ENCODE data around the gene FBXO10. TPM values are rescaled to one million over a fixed set of nuclear protein-coding genes. Genes with fewer than 3 reads are reported as not detected.

FBXO10 gene
- total and polyA plus RNA-seq, 2 of the 8 experiments (the other 6 are each of a cell fraction or from before 2014, with no cell fraction given), result 13.1 to 13.9 TPM

DNA sequence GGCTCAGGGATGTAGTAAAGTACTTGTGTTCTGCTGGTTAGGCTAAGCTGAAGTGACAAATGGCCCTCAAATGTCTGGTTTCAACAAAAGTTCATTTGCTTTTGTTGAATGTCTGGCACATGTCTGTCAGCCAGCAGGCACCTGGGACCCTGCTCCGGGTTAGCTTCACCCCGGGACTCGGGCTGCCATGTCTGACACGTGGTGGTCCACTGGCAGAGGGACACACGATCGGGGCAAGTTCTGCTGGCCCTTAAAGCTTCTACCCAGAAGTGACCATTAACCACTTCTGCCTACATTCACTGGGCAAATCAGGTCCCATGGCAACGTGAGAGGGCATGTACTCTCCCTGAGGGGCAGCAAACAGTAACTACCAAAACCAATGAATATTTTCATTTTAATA is 66.6 kb downstream of the FBXO10 start:
- FAIRE-seq (no peak), DNase-seq (ENCODE audit: low read depth in 1 of 2, low spot score in 2 of 2) (no peak)
- POLR2A ChIA-PET (ENCODE audit: partially characterized antibody), result interaction anchor here (0.6 to 2.7 kb wide), 9 partner anchors 8 to 61 kb away, joined by 3 to 12 read pairs (median 8); partner anchors contain the start of genes POLR1E and ZBTB5

More for the DNA sequence above, 66.6 kb downstream of the FBXO10 start:
- Histone ChIP-seq H3K27me3 (replicated peaks in 1 of 4; ENCODE audit: control insufficient read depth in 3 of 4, extremely low read depth in 1 of 4, insufficient read depth in 3 of 4, low read length in 3 of 4) (no peaks in the 10 kb centered on the region), H2AK5ac (ENCODE audit: low read depth, low read length) (no peak overlapping the region), H3K14ac (ENCODE audit: insufficient read length) (no peak overlapping the region), H3K23ac (ENCODE audit: insufficient read length) (no peak overlapping the region), H3K9ac (replicated peaks in 1 of 4; ENCODE audit: extremely low read depth in 1 of 4, low read depth in 3 of 4, low read length in 3 of 4) (no peak overlapping the region), H3K56ac (replicated peaks; ENCODE audit: insufficient read length, low read depth, low read length) (no peak overlapping the region), H2BK15ac (ENCODE audit: low read length) (no peak overlapping the region), H3K79me2 (ENCODE audit: control insufficient read depth in 1 of 2, insufficient read depth in 2 of 2, low read length in 2 of 2) (no peaks in the 10 kb centered on the region), H3K79me1 (ENCODE audit: low read depth, low read length) (no peaks in the 10 kb centered on the region; the same call in 1 of the 2 replicates), H3K23me2 (ENCODE audit: low read depth, low read length) (no peaks in the 10 kb centered on the region), H3K9me3 (ENCODE audit: insufficient read depth in 2 of 2, low read depth in 1 of 2, low read length in 1 of 2) (no peaks in the 10 kb centered on the region), H4K5ac (ENCODE audit: insufficient read length, low read depth, low read length) (no peak overlapping the region), H2BK12ac (ENCODE audit: low read depth, low read length) (no peak overlapping the region), H3K4ac (replicated peaks; ENCODE audit: insufficient read length, low read depth, low read length) (no peak overlapping the region), H2BK120ac (replicated peaks; ENCODE audit: low read depth, low read length) (no peak overlapping the region), H4K20me1 (replicated peaks in 1 of 2; ENCODE audit: control insufficient read depth in 1 of 2, insufficient read depth in 2 of 2, low read length in 2 of 2) (peaks cover 2 to 10% of the 10 kb centered on the region in 2 experiments), H3K4me1 (replicated peaks in 1 of 4; ENCODE audit: control insufficient read depth in 3 of 4, insufficient read depth in 4 of 4, low read length in 3 of 4) (no peaks in the 10 kb centered on the region; a peak in 2 of 7 replicates), H4K8ac (ENCODE audit: extremely low read depth, insufficient read depth, low read length) (no peak overlapping the region), H3K36me3 (ENCODE audit: control insufficient read depth in 2 of 4, insufficient read depth in 4 of 4, low read length in 3 of 4) (peaks cover 2 to 15% (median 7%) of the 10 kb centered on the region in 4 experiments; a peak in 5 of 8 replicates), H3K27ac (ENCODE audit: low read depth, low read length) (no peak overlapping the region), H4K91ac (replicated peaks; ENCODE audit: insufficient read length, low read length) (no peak overlapping the region), H2BK5ac (ENCODE audit: low read depth, low read length) (no peak overlapping the region), H3K18ac (ENCODE audit: extremely low read depth, low read length) (no peak overlapping the region), H2BK20ac (ENCODE audit: low read length) (no peak overlapping the region), H3K4me2 (ENCODE audit: insufficient read depth in 1 of 2, low read depth in 2 of 2, low read length in 2 of 2) (no peak overlapping the region), H2AFZ (ENCODE audit: low read length) (no peak overlapping the region), H3K4me3 (ENCODE audit: extremely low read depth in 1 of 4, insufficient read depth in 2 of 4, low read depth in 3 of 4, low read length in 4 of 4) (no peak overlapping the region)
- TF ChIP-seq YY1 (IDR thresholded peaks at IDR 0.05; ENCODE audit: low read depth, low read length) (no peak), KDM1A (IDR thresholded peaks at IDR 0.05; ENCODE audit: borderline replicate concordance, low read length) (no peak), NRF1 (IDR thresholded peaks at IDR 0.05; ENCODE audit: low read depth, low read length) (no peak), NANOG (IDR thresholded peaks at IDR 0.05; ENCODE audit: insufficient read depth, low read depth, low read length, poor library complexity, severe bottlenecking) (no peak), ASH2L (IDR thresholded peaks at IDR 0.05; ENCODE audit: low read length) (no peak), EZH2 (IDR thresholded peaks at IDR 0.05; ENCODE audit: low read depth, low read length, severe bottlenecking) (no peak), GABPA (IDR thresholded peaks at IDR 0.05; ENCODE audit: borderline replicate concordance, insufficient read depth, low read length) (no peak), TCF12 (IDR thresholded peaks at IDR 0.05; ENCODE audit: low read depth, low read length) (no peak), SIN3A (conservative IDR thresholded peaks at IDR 0.05 in 1 of 2, IDR thresholded peaks at IDR 0.05 in 1 of 2; ENCODE audit: low read depth in 1 of 2, low read length in 2 of 2) (no peak), SAP30 (IDR thresholded peaks at IDR 0.05; ENCODE audit: insufficient read depth, insufficient replicate concordance, low read length) (no peak), JUND (IDR thresholded peaks at IDR 0.05; ENCODE audit: low read length) (no peak)
- WGBS, 2 experiments (ENCODE audit: extremely low coverage in 1 of 2, insufficient coverage in 1 of 2, insufficient read length in 1 of 2, insufficient replicate concordance in 2 of 2, low coverage in 1 of 2, low lambda C conversion rate in 2 of 2, missing lambda C conversion rate in 1 of 2), result 91% methylated on average over 7 of the region's 7 CpGs; no CpG with 5 or more reads in 1 of the 2 experiments
- CTCF ChIA-PET (ENCODE audit: partially characterized antibody), result interaction anchor here (0.6 to 6.5 kb wide), 6 partner anchors 8 to 57 kb away, joined by 3 to 39 read pairs (median 4); partner anchors contain the start of gene POLR1E
